Liver (tissue), 3 donors: ENCODE results near the gene MPRIP.

Source experiments
- FOXA2 ChIP-seq: IDR thresholded peaks from 2 replicates; pipeline ENCODE4 v1.6.1; 2016; ENCODE audit warnings: antibody characterized with exemption
- GABPA ChIP-seq, 2 donors: IDR thresholded peaks in 1 of 2; conservative IDR thresholded peaks in 1 of 2; 2 replicates each; pipeline ENCODE4 v1.6.1; 2016; ENCODE audit warnings: antibody characterized with exemption in 2 of 2, mild to moderate bottlenecking in 1 of 2, moderate library complexity in 1 of 2
- HNF4A ChIP-seq, 2 donors: conservative IDR thresholded peaks; 2 replicates each; pipeline ENCODE4 v1.6.1; 2016; ENCODE audit warnings: antibody characterized with exemption in 2 of 2, mild to moderate bottlenecking in 2 of 2
- JUND ChIP-seq, 2 donors: IDR thresholded peaks; 2 replicates each; pipeline ENCODE4 v1.6.1; 2016; ENCODE audit warnings: antibody characterized with exemption in 2 of 2
- NR2F2 ChIP-seq: IDR thresholded peaks from 2 replicates; pipeline ENCODE4 v1.6.1; 2016; ENCODE audit warnings: antibody characterized with exemption
- RAD21 ChIP-seq, 2 donors: IDR thresholded peaks; 2 replicates each; pipeline ENCODE4 v1.6.1; 2016; ENCODE audit warnings: antibody characterized with exemption in 2 of 2, mild to moderate bottlenecking in 2 of 2
- TAF1 ChIP-seq: conservative IDR thresholded peaks from 2 replicates; pipeline ENCODE4 v1.6.1; 2016; ENCODE audit warnings: antibody characterized with exemption, mild to moderate bottlenecking
- YY1 ChIP-seq: IDR thresholded peaks from 2 replicates; pipeline ENCODE4 v1.6.1; 2016; ENCODE audit warnings: antibody characterized with exemption, mild to moderate bottlenecking
- TF ChIP-seq, protein P1 (sequence below): fragments of 150-350 bp; IDR thresholded peaks from 2 replicates; pipeline ENCODE4 v1.5.1; 2017; ENCODE audit warnings: improper control_type of control experiment, low read depth, low read length; ENCODE audit not compliant: missing input control
- TF ChIP-seq, protein P2 (sequence below): IDR thresholded peaks from 2 replicates; pipeline ENCODE4 v1.6.1; 2016; ENCODE audit warnings: antibody characterized with exemption, mild to moderate bottlenecking
- TF ChIP-seq, protein P3 (sequence below): IDR thresholded peaks from 2 replicates; pipeline ENCODE4 v1.6.1; 2016; ENCODE audit warnings: antibody characterized with exemption
- TF ChIP-seq, protein P4 (sequence below): IDR thresholded peaks from 2 replicates; pipeline ENCODE4 v1.6.1; 2016; ENCODE audit warnings: antibody characterized with exemption
- TF ChIP-seq, protein P5 (sequence below): IDR thresholded peaks from 2 replicates; pipeline ENCODE4 v1.6.1; 2016; ENCODE audit warnings: antibody characterized with exemption
- donor health status: healthy.
- donor health status: healthy.

DNA sequence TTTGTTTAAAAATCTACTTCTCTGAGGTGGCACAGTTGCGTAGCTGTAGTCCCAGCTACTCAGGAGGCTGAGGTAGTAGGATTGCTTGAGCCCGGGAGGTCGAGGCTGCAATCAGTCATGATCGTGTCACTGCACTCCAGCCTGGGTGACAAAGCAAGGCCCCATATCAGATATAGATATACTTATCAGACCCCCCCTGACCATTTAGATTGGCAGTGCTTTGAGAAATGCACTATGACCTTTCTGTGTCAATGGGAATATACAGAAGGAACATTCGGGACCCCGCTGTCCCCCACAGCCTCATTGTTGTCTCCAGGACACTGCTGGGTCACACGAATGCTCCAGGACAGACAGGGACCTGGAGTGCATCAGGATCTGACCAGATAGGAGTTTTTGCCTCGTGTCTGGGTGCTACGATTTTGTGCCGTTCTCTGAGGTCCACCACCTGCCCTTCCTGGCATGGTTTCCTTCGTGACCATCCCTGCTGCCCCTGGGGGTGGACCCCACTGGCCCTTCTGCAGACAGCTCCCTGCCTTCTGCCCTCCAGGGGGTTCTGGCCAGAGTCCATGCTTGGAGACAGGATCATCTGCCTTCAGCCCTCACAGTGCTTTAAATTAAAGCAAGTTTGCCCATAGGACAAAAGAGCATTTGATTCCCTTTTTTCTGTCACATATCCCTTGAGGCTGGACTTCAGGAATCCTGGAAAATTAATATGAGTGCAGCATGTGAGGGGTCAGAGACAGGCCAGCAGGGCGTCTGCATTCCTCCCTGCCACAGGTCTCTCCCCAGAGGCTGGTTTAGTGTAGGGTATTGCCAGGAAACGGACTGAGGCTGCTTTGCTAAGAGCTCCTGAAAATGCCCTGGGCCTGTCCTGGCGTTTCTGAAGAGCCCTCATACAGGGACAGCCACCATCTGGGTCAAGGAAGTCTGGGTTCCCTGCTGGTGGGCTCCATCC lies 144.6 kb downstream of the MPRIP start:
- TF ChIP-seq, protein P1, sequence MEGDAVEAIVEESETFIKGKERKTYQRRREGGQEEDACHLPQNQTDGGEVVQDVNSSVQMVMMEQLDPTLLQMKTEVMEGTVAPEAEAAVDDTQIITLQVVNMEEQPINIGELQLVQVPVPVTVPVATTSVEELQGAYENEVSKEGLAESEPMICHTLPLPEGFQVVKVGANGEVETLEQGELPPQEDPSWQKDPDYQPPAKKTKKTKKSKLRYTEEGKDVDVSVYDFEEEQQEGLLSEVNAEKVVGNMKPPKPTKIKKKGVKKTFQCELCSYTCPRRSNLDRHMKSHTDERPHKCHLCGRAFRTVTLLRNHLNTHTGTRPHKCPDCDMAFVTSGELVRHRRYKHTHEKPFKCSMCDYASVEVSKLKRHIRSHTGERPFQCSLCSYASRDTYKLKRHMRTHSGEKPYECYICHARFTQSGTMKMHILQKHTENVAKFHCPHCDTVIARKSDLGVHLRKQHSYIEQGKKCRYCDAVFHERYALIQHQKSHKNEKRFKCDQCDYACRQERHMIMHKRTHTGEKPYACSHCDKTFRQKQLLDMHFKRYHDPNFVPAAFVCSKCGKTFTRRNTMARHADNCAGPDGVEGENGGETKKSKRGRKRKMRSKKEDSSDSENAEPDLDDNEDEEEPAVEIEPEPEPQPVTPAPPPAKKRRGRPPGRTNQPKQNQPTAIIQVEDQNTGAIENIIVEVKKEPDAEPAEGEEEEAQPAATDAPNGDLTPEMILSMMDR, result no peak
- TF ChIP-seq TAF1 (no peak), RAD21 (IDR thresholded peaks at IDR 0.05) (no peak), NR2F2 (no peak), JUND (IDR thresholded peaks at IDR 0.05) (no peak), GABPA (IDR thresholded peaks at IDR 0.05 in 1 of 2, conservative IDR thresholded peaks at IDR 0.05 in 1 of 2) (no peak), HNF4A (conservative IDR thresholded peaks at IDR 0.05) (no peak), FOXA2 (no peak), YY1 (no peak)
- TF ChIP-seq, protein P2, sequence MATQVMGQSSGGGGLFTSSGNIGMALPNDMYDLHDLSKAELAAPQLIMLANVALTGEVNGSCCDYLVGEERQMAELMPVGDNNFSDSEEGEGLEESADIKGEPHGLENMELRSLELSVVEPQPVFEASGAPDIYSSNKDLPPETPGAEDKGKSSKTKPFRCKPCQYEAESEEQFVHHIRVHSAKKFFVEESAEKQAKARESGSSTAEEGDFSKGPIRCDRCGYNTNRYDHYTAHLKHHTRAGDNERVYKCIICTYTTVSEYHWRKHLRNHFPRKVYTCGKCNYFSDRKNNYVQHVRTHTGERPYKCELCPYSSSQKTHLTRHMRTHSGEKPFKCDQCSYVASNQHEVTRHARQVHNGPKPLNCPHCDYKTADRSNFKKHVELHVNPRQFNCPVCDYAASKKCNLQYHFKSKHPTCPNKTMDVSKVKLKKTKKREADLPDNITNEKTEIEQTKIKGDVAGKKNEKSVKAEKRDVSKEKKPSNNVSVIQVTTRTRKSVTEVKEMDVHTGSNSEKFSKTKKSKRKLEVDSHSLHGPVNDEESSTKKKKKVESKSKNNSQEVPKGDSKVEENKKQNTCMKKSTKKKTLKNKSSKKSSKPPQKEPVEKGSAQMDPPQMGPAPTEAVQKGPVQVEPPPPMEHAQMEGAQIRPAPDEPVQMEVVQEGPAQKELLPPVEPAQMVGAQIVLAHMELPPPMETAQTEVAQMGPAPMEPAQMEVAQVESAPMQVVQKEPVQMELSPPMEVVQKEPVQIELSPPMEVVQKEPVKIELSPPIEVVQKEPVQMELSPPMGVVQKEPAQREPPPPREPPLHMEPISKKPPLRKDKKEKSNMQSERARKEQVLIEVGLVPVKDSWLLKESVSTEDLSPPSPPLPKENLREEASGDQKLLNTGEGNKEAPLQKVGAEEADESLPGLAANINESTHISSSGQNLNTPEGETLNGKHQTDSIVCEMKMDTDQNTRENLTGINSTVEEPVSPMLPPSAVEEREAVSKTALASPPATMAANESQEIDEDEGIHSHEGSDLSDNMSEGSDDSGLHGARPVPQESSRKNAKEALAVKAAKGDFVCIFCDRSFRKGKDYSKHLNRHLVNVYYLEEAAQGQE, result no peak
- TF ChIP-seq, protein P3, sequence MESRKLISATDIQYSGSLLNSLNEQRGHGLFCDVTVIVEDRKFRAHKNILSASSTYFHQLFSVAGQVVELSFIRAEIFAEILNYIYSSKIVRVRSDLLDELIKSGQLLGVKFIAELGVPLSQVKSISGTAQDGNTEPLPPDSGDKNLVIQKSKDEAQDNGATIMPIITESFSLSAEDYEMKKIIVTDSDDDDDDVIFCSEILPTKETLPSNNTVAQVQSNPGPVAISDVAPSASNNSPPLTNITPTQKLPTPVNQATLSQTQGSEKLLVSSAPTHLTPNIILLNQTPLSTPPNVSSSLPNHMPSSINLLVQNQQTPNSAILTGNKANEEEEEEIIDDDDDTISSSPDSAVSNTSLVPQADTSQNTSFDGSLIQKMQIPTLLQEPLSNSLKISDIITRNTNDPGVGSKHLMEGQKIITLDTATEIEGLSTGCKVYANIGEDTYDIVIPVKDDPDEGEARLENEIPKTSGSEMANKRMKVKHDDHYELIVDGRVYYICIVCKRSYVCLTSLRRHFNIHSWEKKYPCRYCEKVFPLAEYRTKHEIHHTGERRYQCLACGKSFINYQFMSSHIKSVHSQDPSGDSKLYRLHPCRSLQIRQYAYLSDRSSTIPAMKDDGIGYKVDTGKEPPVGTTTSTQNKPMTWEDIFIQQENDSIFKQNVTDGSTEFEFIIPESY, result no peak
- TF ChIP-seq, protein P4, sequence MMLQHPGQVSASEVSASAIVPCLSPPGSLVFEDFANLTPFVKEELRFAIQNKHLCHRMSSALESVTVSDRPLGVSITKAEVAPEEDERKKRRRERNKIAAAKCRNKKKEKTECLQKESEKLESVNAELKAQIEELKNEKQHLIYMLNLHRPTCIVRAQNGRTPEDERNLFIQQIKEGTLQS, result no peak
- TF ChIP-seq, protein P5, sequence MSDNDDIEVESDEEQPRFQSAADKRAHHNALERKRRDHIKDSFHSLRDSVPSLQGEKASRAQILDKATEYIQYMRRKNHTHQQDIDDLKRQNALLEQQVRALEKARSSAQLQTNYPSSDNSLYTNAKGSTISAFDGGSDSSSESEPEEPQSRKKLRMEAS, result no peak
